Lower leg skin (tissue), 4 donors: ENCODE results near the gene ATP6V1F. TPM values are rescaled to one million over a fixed set of nuclear protein-coding genes. Genes with fewer than 3 reads are reported as not detected.

Experiments
- DNase-seq, 2 donors: peaks; one replicate each; pipeline ENCODE4 v3.0.0-alpha.2; 2019; ENCODE audit warnings: low spot score in 2 of 2
- H3K4me3 ChIP-seq: fragments of 200-600 bp; sonication (generic); 2 replicates; pipeline ENCODE4 v1.5.1; 2017; ENCODE audit warnings: mild to moderate bottlenecking, low read depth; ENCODE audit not compliant: poor library complexity, severe bottlenecking
- POLR2A ChIP-seq, 2 donors: fragments of 450-650 bp; IDR thresholded peaks; one replicate each; pipeline ENCODE4 v1.6.1; 2016 to 2017; ENCODE audit warnings: antibody characterized with exemption in 2 of 2, mild to moderate bottlenecking in 1 of 2, moderate library complexity in 1 of 2
- whole genome bisulfite sequencing, 2 donors: methylation state at CpG; one replicate each; pipeline ENCODE4 v1.1.5; 2018; 5-methylcytosine and 5-hydroxymethylcytosine counted together
- intact Hi-C: fragments of 100-400 bp; cut with DNase I; formaldehyde crosslinking; loops from one replicate; pipeline ENCODE4 v1.15.0; 2023; ENCODE audit warnings: low total_unique reads
- total RNA-seq, 4 donors: library from RNA; depleted of rRNA; stranded (reverse); fragments of >200 nt; gene quantifications; one replicate each; pipeline ENCODE4 v1.1.0, GENCODE V29; 2016
- TF ChIP-seq, protein P1 (sequence below), 3 donors: fragments of 450-650 bp; IDR thresholded peaks; one replicate each; pipeline ENCODE4 v1.5.1; 2016; ENCODE audit warnings: antibody characterized with exemption in 3 of 3, mild to moderate bottlenecking in 3 of 3, moderate library complexity in 2 of 3

The ATP6V1F gene
- total RNA-seq, 4 donors from 2014 or later, result 71.3 to 165 (median 137) TPM

- H3K4me3 ChIP-seq, result no peak overlapping the region
- no peak for TF ChIP-seq POLR2A (IDR thresholded peaks at IDR 0.05)
- TF ChIP-seq, protein P1, sequence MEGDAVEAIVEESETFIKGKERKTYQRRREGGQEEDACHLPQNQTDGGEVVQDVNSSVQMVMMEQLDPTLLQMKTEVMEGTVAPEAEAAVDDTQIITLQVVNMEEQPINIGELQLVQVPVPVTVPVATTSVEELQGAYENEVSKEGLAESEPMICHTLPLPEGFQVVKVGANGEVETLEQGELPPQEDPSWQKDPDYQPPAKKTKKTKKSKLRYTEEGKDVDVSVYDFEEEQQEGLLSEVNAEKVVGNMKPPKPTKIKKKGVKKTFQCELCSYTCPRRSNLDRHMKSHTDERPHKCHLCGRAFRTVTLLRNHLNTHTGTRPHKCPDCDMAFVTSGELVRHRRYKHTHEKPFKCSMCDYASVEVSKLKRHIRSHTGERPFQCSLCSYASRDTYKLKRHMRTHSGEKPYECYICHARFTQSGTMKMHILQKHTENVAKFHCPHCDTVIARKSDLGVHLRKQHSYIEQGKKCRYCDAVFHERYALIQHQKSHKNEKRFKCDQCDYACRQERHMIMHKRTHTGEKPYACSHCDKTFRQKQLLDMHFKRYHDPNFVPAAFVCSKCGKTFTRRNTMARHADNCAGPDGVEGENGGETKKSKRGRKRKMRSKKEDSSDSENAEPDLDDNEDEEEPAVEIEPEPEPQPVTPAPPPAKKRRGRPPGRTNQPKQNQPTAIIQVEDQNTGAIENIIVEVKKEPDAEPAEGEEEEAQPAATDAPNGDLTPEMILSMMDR (IDR thresholded peaks at IDR 0.05), result no peak
- WGBS, 2 donors, result 87 to 95% methylated on average over 4 of the region's 4 CpGs
- intact Hi-C loops, result no loop called here
- no peak for DNase-seq
Observed at GRCh38 chr7:128826512-128826911, 36.1 kb upstream of the ATP6V1F start.

DNA sequence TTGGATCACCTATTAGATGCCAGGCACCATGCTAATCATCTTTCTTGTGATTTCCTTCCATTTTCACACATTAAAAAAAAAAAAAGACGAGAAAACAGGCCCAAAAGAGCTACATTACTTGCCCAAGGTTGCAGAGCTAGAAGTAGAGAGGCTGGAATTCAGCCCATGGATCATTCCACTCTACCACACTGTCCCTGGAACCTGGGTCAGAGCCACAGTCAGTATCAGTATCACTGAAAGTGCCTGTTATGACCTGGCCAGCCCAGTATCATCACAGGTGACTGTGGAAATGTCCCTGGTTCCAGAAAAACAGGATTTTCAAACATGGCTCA lies 35.8 kb upstream of the ATP6V1F start:
- 70 to 89% methylated on average over 1 of the region's 1 CpG for WGBS, 2 donors
- no peak for TF ChIP-seq POLR2A (IDR thresholded peaks at IDR 0.05)
- TF ChIP-seq, protein P1 (IDR thresholded peaks at IDR 0.05), result no peak
- DNase-seq, result no peak
- no peak overlapping the region for H3K4me3 ChIP-seq
- intact Hi-C loops, result no loop called here

DNA sequence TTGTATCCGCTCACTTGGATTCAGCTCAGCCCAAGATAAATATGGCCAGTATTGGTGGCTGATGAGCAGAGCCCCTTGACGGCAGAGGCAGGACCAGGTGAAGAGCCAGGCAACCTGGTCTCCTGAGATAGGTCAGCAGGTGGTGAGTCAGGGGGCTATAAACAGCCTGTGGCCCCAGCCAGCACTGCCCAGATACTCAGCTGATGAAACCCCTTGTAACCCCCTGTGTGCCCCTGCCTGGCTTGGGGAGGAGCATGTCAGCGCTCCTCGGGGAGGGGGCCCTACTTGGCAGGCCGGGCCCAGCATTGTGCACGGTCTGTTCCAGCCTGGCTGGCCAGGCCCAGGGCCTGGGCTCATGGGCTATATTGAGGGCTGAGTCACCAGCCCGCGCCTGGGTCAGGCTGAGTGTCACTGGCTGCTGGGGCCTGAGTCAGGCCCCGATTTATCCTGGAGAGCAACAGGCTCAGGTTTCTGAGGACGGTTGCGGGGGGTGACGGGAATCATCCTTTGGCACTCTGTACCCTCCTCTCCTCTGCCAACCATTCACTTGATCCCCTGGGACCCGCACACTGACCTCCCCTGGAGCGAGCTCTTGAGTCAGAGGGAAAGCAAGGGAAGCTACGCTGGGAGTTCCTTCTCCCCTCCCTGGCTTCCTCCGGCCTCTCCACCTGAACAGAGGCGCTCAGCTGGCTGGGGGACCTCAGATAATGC lies 35.3 kb upstream of the ATP6V1F start:
- 85 to 93% methylated on average over 10 to 13 of the region's 17 CpGs for WGBS, 2 donors
- intact Hi-C loops, result no loop called here
- no peak overlapping the region for H3K4me3 ChIP-seq
- no peak for DNase-seq
- TF ChIP-seq, protein P1 (IDR thresholded peaks at IDR 0.05), result no peak

GRCh38 chr7:128827971-128828711 lies 34.5 kb upstream of the ATP6V1F start:
- WGBS, 2 donors, result 80 to 83% methylated on average over 10 of the region's 10 CpGs
- intact Hi-C loops, result no loop called here
- H3K4me3 ChIP-seq, result no peak overlapping the region
- TF ChIP-seq, protein P1 (IDR thresholded peaks at IDR 0.05), result no peak
- no peak for TF ChIP-seq POLR2A (IDR thresholded peaks at IDR 0.05)
- DNase-seq, result no peak

- DNase-seq, result no peak
- no peak overlapping the region for H3K4me3 ChIP-seq
- intact Hi-C loops, result no loop called here
- TF ChIP-seq POLR2A (IDR thresholded peaks at IDR 0.05), result no peak
- TF ChIP-seq, protein P1 (IDR thresholded peaks at IDR 0.05), result no peak
- WGBS, 2 donors, result 29 to 38% methylated on average over 11 to 12 of the region's 13 CpGs
Observed at GRCh38 chr7:128829391-128830166, 33.1 kb upstream of the ATP6V1F start.
